ENCODE measurements around the gene FAR2.

DNA sequence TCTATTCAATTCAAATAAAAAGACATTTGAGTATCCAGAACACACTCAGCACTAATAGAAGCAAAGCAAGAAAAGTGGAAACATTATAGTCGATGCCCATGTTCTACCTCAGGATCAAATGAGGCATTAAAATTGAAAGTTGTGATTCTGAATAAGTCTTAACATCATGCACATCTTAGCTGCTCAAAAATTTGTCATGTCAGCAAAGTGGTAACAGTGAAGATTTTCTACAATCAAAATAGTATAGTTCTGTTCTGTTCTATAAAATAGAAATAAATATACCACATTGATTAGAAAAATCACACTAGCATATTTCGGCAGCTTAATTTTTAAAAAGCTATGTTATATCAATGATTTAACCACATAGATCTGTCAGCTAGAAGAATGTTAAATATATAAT is 157.2 kb downstream of the FAR2 start:
- no peak for TF ChIP-seq SP1 (IDR thresholded peaks at IDR 0.05)
- TF ChIP-seq, protein P1, sequence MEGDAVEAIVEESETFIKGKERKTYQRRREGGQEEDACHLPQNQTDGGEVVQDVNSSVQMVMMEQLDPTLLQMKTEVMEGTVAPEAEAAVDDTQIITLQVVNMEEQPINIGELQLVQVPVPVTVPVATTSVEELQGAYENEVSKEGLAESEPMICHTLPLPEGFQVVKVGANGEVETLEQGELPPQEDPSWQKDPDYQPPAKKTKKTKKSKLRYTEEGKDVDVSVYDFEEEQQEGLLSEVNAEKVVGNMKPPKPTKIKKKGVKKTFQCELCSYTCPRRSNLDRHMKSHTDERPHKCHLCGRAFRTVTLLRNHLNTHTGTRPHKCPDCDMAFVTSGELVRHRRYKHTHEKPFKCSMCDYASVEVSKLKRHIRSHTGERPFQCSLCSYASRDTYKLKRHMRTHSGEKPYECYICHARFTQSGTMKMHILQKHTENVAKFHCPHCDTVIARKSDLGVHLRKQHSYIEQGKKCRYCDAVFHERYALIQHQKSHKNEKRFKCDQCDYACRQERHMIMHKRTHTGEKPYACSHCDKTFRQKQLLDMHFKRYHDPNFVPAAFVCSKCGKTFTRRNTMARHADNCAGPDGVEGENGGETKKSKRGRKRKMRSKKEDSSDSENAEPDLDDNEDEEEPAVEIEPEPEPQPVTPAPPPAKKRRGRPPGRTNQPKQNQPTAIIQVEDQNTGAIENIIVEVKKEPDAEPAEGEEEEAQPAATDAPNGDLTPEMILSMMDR (IDR thresholded peaks at IDR 0.05; ENCODE audit: low read depth, low read length, missing input control), result no peak
- TF ChIP-seq, protein P2, sequence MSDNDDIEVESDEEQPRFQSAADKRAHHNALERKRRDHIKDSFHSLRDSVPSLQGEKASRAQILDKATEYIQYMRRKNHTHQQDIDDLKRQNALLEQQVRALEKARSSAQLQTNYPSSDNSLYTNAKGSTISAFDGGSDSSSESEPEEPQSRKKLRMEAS (IDR thresholded peaks at IDR 0.05), result no peak
- no peak for TF ChIP-seq HNF4G (IDR thresholded peaks at IDR 0.05)
- TF ChIP-seq GABPA (IDR thresholded peaks at IDR 0.05 in 1 of 2, conservative IDR thresholded peaks at IDR 0.05 in 1 of 2), result no peak
- TF ChIP-seq, protein P3, sequence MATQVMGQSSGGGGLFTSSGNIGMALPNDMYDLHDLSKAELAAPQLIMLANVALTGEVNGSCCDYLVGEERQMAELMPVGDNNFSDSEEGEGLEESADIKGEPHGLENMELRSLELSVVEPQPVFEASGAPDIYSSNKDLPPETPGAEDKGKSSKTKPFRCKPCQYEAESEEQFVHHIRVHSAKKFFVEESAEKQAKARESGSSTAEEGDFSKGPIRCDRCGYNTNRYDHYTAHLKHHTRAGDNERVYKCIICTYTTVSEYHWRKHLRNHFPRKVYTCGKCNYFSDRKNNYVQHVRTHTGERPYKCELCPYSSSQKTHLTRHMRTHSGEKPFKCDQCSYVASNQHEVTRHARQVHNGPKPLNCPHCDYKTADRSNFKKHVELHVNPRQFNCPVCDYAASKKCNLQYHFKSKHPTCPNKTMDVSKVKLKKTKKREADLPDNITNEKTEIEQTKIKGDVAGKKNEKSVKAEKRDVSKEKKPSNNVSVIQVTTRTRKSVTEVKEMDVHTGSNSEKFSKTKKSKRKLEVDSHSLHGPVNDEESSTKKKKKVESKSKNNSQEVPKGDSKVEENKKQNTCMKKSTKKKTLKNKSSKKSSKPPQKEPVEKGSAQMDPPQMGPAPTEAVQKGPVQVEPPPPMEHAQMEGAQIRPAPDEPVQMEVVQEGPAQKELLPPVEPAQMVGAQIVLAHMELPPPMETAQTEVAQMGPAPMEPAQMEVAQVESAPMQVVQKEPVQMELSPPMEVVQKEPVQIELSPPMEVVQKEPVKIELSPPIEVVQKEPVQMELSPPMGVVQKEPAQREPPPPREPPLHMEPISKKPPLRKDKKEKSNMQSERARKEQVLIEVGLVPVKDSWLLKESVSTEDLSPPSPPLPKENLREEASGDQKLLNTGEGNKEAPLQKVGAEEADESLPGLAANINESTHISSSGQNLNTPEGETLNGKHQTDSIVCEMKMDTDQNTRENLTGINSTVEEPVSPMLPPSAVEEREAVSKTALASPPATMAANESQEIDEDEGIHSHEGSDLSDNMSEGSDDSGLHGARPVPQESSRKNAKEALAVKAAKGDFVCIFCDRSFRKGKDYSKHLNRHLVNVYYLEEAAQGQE (IDR thresholded peaks at IDR 0.05), result no peak
- TF ChIP-seq, protein P4, sequence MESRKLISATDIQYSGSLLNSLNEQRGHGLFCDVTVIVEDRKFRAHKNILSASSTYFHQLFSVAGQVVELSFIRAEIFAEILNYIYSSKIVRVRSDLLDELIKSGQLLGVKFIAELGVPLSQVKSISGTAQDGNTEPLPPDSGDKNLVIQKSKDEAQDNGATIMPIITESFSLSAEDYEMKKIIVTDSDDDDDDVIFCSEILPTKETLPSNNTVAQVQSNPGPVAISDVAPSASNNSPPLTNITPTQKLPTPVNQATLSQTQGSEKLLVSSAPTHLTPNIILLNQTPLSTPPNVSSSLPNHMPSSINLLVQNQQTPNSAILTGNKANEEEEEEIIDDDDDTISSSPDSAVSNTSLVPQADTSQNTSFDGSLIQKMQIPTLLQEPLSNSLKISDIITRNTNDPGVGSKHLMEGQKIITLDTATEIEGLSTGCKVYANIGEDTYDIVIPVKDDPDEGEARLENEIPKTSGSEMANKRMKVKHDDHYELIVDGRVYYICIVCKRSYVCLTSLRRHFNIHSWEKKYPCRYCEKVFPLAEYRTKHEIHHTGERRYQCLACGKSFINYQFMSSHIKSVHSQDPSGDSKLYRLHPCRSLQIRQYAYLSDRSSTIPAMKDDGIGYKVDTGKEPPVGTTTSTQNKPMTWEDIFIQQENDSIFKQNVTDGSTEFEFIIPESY (IDR thresholded peaks at IDR 0.05), result no peak
- TF ChIP-seq RAD21 (IDR thresholded peaks at IDR 0.05), result no peak
- TF ChIP-seq TAF1 (conservative IDR thresholded peaks at IDR 0.05), result no peak
- no peak for TF ChIP-seq YY1 (IDR thresholded peaks at IDR 0.05)
- TF ChIP-seq RXRA (IDR thresholded peaks at IDR 0.05), result no peak
- no peak for TF ChIP-seq HNF4A (conservative IDR thresholded peaks at IDR 0.05)
- TF ChIP-seq JUND (IDR thresholded peaks at IDR 0.05), result no peak
- no peak for TF ChIP-seq EGR1 (IDR thresholded peaks at IDR 0.05; ENCODE audit: low read depth in 2 of 2)
